ENCODE results near the gene CHRNA10. TPM values are rescaled to one million over a fixed set of nuclear protein-coding genes. Genes with fewer than 3 reads are reported as not detected.

Gene CHRNA10
- total RNA-seq, 1 donor = 1.1 TPM

DNA sequence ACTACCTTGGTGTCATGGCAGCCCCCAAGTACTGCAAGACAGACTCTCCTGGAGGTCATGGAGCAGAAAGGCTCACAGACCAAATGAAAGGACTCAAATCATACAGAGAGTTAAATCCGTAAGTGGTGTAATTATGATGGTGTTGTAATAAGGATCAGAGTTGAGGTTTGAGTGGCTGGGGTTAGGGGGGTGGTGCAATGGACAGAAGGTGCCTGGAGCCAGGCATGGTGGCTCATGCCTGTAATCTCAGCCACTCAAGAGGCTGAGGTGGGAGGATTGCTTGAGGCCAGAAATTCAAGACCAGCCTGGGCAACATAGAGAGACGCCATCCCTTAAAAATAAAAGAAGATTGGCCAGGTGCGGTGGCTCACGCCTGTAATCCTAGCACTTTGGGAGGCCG lies 48.1 kb downstream of the CHRNA10 start:
- TF ChIP-seq, protein P1, sequence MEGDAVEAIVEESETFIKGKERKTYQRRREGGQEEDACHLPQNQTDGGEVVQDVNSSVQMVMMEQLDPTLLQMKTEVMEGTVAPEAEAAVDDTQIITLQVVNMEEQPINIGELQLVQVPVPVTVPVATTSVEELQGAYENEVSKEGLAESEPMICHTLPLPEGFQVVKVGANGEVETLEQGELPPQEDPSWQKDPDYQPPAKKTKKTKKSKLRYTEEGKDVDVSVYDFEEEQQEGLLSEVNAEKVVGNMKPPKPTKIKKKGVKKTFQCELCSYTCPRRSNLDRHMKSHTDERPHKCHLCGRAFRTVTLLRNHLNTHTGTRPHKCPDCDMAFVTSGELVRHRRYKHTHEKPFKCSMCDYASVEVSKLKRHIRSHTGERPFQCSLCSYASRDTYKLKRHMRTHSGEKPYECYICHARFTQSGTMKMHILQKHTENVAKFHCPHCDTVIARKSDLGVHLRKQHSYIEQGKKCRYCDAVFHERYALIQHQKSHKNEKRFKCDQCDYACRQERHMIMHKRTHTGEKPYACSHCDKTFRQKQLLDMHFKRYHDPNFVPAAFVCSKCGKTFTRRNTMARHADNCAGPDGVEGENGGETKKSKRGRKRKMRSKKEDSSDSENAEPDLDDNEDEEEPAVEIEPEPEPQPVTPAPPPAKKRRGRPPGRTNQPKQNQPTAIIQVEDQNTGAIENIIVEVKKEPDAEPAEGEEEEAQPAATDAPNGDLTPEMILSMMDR (IDR thresholded peaks at IDR 0.05; ENCODE audit: insufficient read depth, low read length) = no peak
- DNase-seq (ENCODE audit: low read depth) = no peak
- H3K4me3 ChIP-seq (ENCODE audit: low read depth, low read length) = no peak overlapping the region

DNA sequence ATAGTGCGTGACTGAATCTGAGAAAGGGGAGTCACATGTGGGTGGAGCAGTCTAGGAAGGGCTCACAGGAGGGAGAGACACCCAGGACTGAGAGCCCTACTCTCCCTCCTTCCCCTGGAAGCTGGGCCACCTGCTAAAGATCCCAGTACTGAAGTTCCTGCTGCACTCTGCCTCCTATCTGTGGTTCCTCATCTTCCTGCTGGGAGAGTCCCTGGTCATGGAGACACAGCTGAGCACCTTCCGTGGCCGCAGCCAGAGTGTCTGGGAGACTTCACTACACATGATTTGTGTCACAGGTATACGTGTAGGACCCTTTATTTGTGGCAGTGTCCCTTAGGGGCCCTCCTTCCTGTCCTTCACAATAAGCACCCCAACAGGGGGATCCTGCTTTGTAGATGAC lies 48.7 kb downstream of the CHRNA10 start:
- DNase-seq (ENCODE audit: low read depth) = no peak
- TF ChIP-seq, protein P1 (IDR thresholded peaks at IDR 0.05; ENCODE audit: insufficient read depth, low read length) = no peak
- H3K4me3 ChIP-seq (ENCODE audit: low read depth, low read length) = no peak overlapping the region

DNA sequence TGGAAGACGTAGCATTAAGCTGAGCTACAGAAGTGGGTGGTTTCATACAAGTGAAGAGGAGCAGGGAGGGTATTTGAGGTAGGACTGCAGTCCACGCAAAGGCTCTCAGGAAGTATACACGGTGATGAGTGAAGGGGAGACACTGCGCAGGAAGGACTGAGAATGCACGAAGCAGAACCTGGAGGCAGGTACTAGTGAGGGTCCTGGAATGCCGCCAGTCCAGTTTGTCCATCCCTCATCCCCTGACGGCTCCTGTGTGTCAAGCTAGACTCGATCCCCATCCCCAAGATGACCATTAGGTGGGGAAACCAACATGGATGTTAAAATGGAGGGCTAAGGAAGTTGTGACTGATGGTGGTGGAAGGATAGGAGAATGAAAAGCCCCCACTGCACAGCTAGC lies 53.2 kb downstream of the CHRNA10 start:
- TF ChIP-seq, protein P1 (IDR thresholded peaks at IDR 0.05; ENCODE audit: insufficient read depth, low read length) = no peak

DNA sequence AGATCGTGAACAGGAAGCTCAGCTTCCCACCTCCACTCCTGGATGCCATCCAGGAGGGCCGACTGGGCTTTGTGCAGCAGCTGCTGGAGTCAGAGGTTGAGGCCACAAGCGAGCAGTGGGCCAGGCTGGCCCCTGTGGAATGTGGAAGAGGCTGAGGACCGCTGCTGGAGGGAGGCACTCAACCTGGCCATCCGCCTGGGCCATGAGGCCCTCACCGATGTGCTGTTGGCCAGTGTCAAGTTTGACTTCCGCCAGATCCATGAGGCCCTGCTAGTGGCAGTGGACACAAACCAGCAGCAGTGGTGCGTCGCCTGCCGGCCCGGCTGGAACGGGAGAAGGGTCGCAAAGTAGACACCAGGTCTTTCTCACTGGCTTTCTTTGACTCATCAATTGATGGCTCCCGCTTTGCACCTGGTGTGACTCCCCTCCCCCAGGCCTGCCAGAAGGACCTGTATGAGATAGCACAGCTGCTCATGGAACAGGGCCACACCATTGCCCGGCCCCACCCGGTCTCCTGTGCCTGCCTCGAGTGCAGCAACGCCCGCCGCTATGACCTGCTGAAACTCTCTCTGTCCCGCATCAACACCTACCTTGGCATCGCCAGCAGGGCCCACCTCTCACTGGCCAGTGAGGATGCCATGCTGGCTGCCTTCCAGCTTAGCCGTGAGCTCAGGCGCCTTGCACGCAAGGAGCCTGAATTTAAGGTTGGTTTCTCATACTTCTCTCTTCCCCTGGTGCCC lies 54.3 kb downstream of the CHRNA10 start:
- no peak for DNase-seq (ENCODE audit: low read depth)
- TF ChIP-seq, protein P1 (IDR thresholded peaks at IDR 0.05; ENCODE audit: insufficient read depth, low read length) = no peak
- no peak overlapping the region for H3K4me3 ChIP-seq (ENCODE audit: low read depth, low read length)

More for the DNA sequence above, 53.2 kb downstream of the CHRNA10 start:
- DNase-seq (ENCODE audit: low read depth) = no peak
- H3K4me3 ChIP-seq (ENCODE audit: low read depth, low read length) = no peak overlapping the region

DNA sequence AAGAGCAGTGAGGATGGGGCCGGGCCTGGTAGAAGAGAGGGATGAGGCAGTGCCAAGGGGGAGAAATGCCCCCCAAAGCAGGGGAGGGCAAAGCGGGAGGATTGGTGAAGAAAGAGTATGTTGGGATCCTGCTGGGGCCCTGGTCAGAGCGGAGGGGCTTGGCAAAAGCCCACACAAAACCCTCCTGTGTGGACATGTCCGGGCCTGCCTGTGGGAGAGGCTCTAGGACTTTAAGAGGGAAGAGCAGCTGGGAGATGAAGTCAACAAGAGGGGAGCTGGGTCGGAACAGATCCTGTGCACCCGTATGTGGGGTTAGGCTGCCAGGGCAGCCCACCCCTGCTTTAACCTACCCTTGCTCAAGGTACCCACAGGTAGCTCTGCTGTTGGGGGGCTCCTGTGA lies 55.2 kb downstream of the CHRNA10 start:
- TF ChIP-seq, protein P1 (IDR thresholded peaks at IDR 0.05; ENCODE audit: insufficient read depth, low read length) = no peak
- no peak for DNase-seq (ENCODE audit: low read depth)
- no peak overlapping the region for H3K4me3 ChIP-seq (ENCODE audit: low read depth, low read length)

Small RNAs within 50 kb of the gene (small RNA-seq; reads per million reads assigned to genes)
- gene RF00019 (not detected), gene RNU6-1143P (not detected)

Other genes starting within 250 kb of the CHRNA10 start
- 0.81 and 3.4 TPM in 2 replicates for gene ART5, start 29.4 kb downstream of the CHRNA10 start, total RNA-seq (ENCODE audit: low replicate concordance)
- not detected in 2 replicates for gene ART1, start 26.3 kb downstream of the CHRNA10 start, total RNA-seq (ENCODE audit: low replicate concordance)
- gene NUP98, start 126.2 kb upstream of the CHRNA10 start, total RNA-seq (ENCODE audit: low replicate concordance) = 66.8 and 123 TPM in 2 replicates
- 5.6 and 15.2 TPM in 2 replicates for gene PGAP2, start 137.2 kb upstream of the CHRNA10 start, total RNA-seq (ENCODE audit: low replicate concordance)
- 4.8 and 19.0 TPM in 2 replicates for gene RHOG, start 169.6 kb upstream of the CHRNA10 start, total RNA-seq (ENCODE audit: low replicate concordance)
- gene STIM1, start 184.3 kb upstream of the CHRNA10 start, total RNA-seq (ENCODE audit: low replicate concordance) = 21.6 and 43.5 TPM in 2 replicates

All from fibroblast of the aortic adventitia (primary cell).